GM10266 (cell line): ENCODE data around the gene CBX5.
"Not testable (repeated sequence)": the region's sequence is repeated elsewhere in the genome, so short reads cannot be mapped to it uniquely, and the experiment has no call there.

ENCODE experiments used
- DNase-seq: peaks from one replicate; pipeline ENCODE4 v3.0.0; 2012; ENCODE audit errors: extremely low spot score
- CTCF ChIP-seq: IDR thresholded peaks from 2 replicates; pipeline ENCODE4 v1.5.1; 2012; ENCODE audit warnings: mild to moderate bottlenecking, low read depth; ENCODE audit not compliant: control insufficient read depth, insufficient read depth; ENCODE audit errors: missing control alignments

Gene CBX5

GRCh38 chr12:54292083-54292930 lies 12.4 kb upstream of the CBX5 start:
- no peak for TF ChIP-seq CTCF
- DNase-seq: no peak

- TF ChIP-seq CTCF: no peak
- DNase-seq: no peak
These were observed 7.6 kb upstream of the CBX5 start for GRCh38 chr12:54287261-54288157.

- DNase-seq: no peak
- TF ChIP-seq CTCF: no peak
These were observed 6.4 kb upstream of the CBX5 start for GRCh38 chr12:54286042-54287030.

- DNase-seq: no peak
- TF ChIP-seq CTCF: peak; percentile 20
These were observed 5.5 kb upstream of the CBX5 start for GRCh38 chr12:54285150-54286041.

- not testable (repeated sequence) for DNase-seq
These were observed 4.3 kb upstream of the CBX5 start for GRCh38 chr12:54284070-54284780.

GRCh38 chr12:54282949-54283593 lies 3.1 kb upstream of the CBX5 start:
- DNase-seq: no peak

GRCh38 chr12:54281694-54282093 lies 1.8 kb upstream of the CBX5 start:
- not testable (repeated sequence) for DNase-seq

More at GRCh38 chr12:54282949-54283593, 3.1 kb upstream of the CBX5 start:
- TF ChIP-seq CTCF: no peak

GRCh38 chr12:54281261-54281638 lies 1.3 kb upstream of the CBX5 start:
- DNase-seq: not testable (repeated sequence)
